HepG2 (cell line): ENCODE results near the gene UBQLN4. TPM values are rescaled to one million over a fixed set of nuclear protein-coding genes. Genes with fewer than 3 reads are reported as not detected.
A peak's percentile ranks its signal among the peaks of the same experiment; 100 is the strongest.

Experiments
- ATAC-seq: fragments of 200-7000 bp; cut with Tn5 transposase; 3 replicates; pipeline ENCODE4 v1.9.1; 2020; ENCODE audit warnings: mild to moderate bottlenecking, moderate library complexity
- BruUV-seq: library from RNA; stranded (reverse); fragments of 400-500 nt; replicated peaks from 2 replicates; lab custom pipeline; 2021; lab: Mats Ljungman, UMichigan
- CTCF ChIA-PET: fragments of 300-600 bp; formaldehyde crosslinking; extraction: SDS; loops from one replicate; lab custom pipeline; 2021; ENCODE audit warnings: low total read pairs, inconsistent platforms, low intra/inter-chr PET ratio; lab: Yijun Ruan, JAX
- POLR2A ChIA-PET: fragments of 350-600 bp; sonication (Branson Sonifier 250); formaldehyde crosslinking; loops from one replicate; lab custom pipeline; 2020; ENCODE audit warnings: antibody characterized with exemption, inconsistent platforms; lab: Yijun Ruan, JAX
- DNase-seq: peaks from one replicate; pipeline ENCODE4 v3.0.0-alpha.2; 2015; ENCODE audit warnings: low spot score
- FAIRE-seq: peaks from 3 replicates; lab custom pipeline; 2011; peaks lifted over from hg19 to GRCh38; lab: Jason Lieb, UNC
- H2AFZ ChIP-seq: one replicate; pipeline ENCODE4 v1.6.1; 2011; ENCODE audit warnings: low read length, inconsistent platforms
- H3K27ac ChIP-seq: fragments of 300-600 bp; 3 replicates; pipeline ENCODE4 v1.8.0; 2011; ENCODE audit warnings: mixed run types, mild to moderate bottlenecking, mixed read lengths, low read length, inconsistent platforms; ENCODE audit not compliant: insufficient read depth; ENCODE audit errors: extremely low read length
- H3K27me3 ChIP-seq, 2 experiments: fragments of 200-600 bp in 1 of 2; 2 replicates in 1 of 2; 3 replicates in 1 of 2; pipeline versions ENCODE4 v1.6.0 to v1.8.0; 2011; ENCODE audit warnings: low read length in 2 of 2, mild to moderate bottlenecking in 2 of 2, moderate library complexity in 2 of 2, inconsistent platforms in 1 of 2; ENCODE audit not compliant: insufficient read depth in 2 of 2, control insufficient read depth in 1 of 2
- H3K36me3 ChIP-seq, 2 experiments: fragments of 200-600 bp in 1 of 2; replicated peaks in 1 of 2; 2 replicates in 1 of 2; 3 replicates in 1 of 2; pipeline versions ENCODE4 v1.5.1 to v1.8.0; 2011; ENCODE audit warnings: low read length in 2 of 2, inconsistent platforms in 1 of 2; ENCODE audit not compliant: insufficient read depth in 2 of 2, control insufficient read depth in 1 of 2
- H3K4me1 ChIP-seq: 2 replicates; pipeline ENCODE4 v1.5.1; 2012; ENCODE audit warnings: low read length, inconsistent platforms; ENCODE audit not compliant: insufficient read depth
- H3K4me2 ChIP-seq: 2 replicates; pipeline ENCODE4 v1.6.0; 2011; ENCODE audit warnings: low read depth, low read length, inconsistent platforms
- H3K4me3 ChIP-seq, 3 experiments: fragments of 200-600 bp in 1 of 3; sonication (generic), shearing (Covaris generic) in 1 of 3; replicated peaks in 1 of 3; 2 replicates each; pipeline ENCODE4 v1.5.1; 2011 to 2016; ENCODE audit warnings: low read length in 3 of 3, inconsistent platforms in 2 of 3, low read depth in 2 of 3, mild to moderate bottlenecking in 2 of 3, control low read depth in 1 of 3, mixed read lengths in 1 of 3; ENCODE audit not compliant: insufficient read depth in 1 of 3
- H3K79me2 ChIP-seq: one replicate; pipeline ENCODE4 v1.6.1; 2011; ENCODE audit warnings: low read length, inconsistent platforms; ENCODE audit not compliant: insufficient read depth
- H3K9ac ChIP-seq: 2 replicates; pipeline ENCODE4 v1.6.0; 2011; ENCODE audit warnings: mild to moderate bottlenecking, low read depth, low read length, inconsistent platforms; ENCODE audit not compliant: insufficient read depth
- H3K9me3 ChIP-seq: 2 replicates; pipeline ENCODE4 v1.5.1; 2012; ENCODE audit warnings: mild to moderate bottlenecking, low read length
- H4K20me1 ChIP-seq: 2 replicates; pipeline ENCODE4 v1.6.0; 2011; ENCODE audit warnings: inconsistent platforms, mild to moderate bottlenecking, low read length, moderate library complexity; ENCODE audit not compliant: insufficient read depth
- MED1 ChIP-seq: sonication (generic); formaldehyde crosslinking; IDR thresholded peaks from 2 replicates; pipeline ENCODE4 v1.4.0; 2020; ENCODE audit warnings: missing genetic modification reagents
- XBP1 ChIP-seq: sonication (generic); formaldehyde crosslinking; IDR thresholded peaks from 2 replicates; pipeline ENCODE4 v1.5.0; 2020; ENCODE audit warnings: missing genetic modification reagents
- ZNF263 ChIP-seq: sonication (generic); formaldehyde crosslinking; IDR thresholded peaks from 2 replicates; pipeline ENCODE4 v1.4.0; 2020; ENCODE audit warnings: missing genetic modification reagents
- WGBS: methylation state at CpG from one replicate; pipeline ENCODE4 v1.1.6; 2017; ENCODE audit warnings: low lambda C conversion rate; 5-methylcytosine and 5-hydroxymethylcytosine counted together
- in situ Hi-C: cut with HindIII; loops from 2 replicates; pipeline ENCODE4 v1.10.0; 2017; ENCODE audit warnings: low pct_unique_long_range_greater_than_20kb; ENCODE audit not compliant: extremely low pct_ligation_motif_present
- intact Hi-C: fragments of 100-400 bp; cut with micrococcal nuclease; formaldehyde crosslinking; loops from one replicate; pipeline ENCODE4 v1.10.0; 2022; ENCODE audit not compliant: unreplicated experiment
- polyA plus RNA-seq, 8 experiments: library from polyadenylated mRNA; depleted of rRNA in 3 of 8; stranded (reverse) in 7 of 8; unstranded in 1 of 8; fragments of >200 nt; fragmentation: Illumina TruSeq in 4 of 8; extraction: Trizol in 4 of 8; gene quantifications; 2 replicates each; pipeline versions ENCODE4 v1.2.1 to v1.2.3, GENCODE V29; 2011 to 2016; ENCODE audit warnings: low read depth in 4 of 8, missing spikeins in 1 of 8, mixed read lengths in 1 of 8; ENCODE audit not compliant: insufficient read depth in 1 of 8
- total RNA-seq, 5 experiments: library from RNA; depleted of rRNA; stranded (reverse); fragments of >200 nt; fragmentation: Illumina TruSeq; extraction: Trizol; gene quantifications; 2 replicates each; pipeline ENCODE4 v1.2.3, GENCODE V29; 2016; ENCODE audit warnings: low read depth in 1 of 5
- TF ChIP-seq, protein P1 (sequence below): sonication (generic); formaldehyde crosslinking; IDR thresholded peaks from 2 replicates; pipeline ENCODE4 v1.5.0; 2020; ENCODE audit warnings: missing genetic modification reagents

The UBQLN4 gene
- total and polyA plus RNA-seq, 2 of the 13 experiments (the other 11 are each of a cell fraction or from before 2014, with no cell fraction given): 31.5 to 39.8 TPM

DNA sequence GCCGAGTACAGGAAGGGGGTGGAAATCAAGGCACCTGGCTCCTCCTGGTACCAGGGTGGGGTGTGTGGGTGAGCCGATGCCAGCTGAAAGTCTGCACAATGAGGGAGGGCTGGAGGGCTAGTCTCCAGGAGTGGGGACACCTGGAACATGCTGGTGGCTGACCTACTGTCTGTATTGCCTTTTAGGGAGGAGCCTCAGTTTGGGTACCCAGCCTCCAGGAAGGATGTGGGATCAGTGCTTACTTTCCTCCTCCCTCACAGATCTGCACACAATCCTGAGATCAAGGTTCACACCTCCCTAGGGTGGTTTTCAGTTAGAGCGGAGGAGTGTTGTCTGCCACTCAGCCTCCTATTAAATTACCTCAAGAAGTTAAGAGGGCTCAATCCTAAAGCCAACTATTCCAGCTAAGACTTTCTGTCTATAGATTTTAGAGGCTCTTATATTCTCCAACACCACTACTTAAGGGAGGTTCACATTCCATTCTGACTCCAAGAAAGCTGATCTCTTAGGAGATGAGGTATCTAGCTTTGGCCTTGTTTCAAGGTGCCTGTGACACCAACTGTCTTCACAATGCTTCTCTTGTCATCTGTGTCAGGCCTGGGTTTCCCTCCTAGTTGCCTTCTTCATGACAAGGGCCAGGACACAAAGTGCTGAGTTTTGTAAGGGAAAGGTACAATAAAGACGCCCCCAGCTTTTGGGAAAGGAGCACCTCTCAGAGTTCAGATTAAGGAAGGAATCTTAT is 48.6 kb downstream of the UBQLN4 start (continued):
- TF ChIP-seq ZNF263 (CRISPR knock-in tag) (peak; percentile 96), XBP1 (CRISPR knock-in tag) (no peak)
- TF ChIP-seq, protein P1, sequence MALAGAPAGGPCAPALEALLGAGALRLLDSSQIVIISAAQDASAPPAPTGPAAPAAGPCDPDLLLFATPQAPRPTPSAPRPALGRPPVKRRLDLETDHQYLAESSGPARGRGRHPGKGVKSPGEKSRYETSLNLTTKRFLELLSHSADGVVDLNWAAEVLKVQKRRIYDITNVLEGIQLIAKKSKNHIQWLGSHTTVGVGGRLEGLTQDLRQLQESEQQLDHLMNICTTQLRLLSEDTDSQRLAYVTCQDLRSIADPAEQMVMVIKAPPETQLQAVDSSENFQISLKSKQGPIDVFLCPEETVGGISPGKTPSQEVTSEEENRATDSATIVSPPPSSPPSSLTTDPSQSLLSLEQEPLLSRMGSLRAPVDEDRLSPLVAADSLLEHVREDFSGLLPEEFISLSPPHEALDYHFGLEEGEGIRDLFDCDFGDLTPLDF (CRISPR knock-in tag): no peak

DNA sequence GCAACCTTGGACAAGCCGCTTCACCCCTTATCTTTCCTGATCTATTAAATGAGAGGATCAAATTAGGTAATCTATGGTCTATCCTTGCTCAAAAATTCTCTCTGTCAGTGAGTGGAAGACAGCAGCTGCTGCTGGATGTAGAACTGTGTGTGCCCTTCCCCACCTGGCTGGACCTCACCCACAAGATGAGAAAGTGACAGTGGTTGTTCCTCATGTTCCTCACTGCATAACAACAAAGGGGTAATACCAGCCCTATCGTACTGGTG is 49.7 kb downstream of the UBQLN4 start:
- in situ Hi-C loops: no loop called here
- H3K9ac ChIP-seq: no peak overlapping the region
- no TSS peak for BruUV-seq
- H3K9me3 ChIP-seq: no peaks in the 10 kb centered on the region
- ChIA-PET CTCF (no interaction called here), POLR2A (interaction anchor here (1.2 to 3.6 kb wide), 5 partner anchors 9 to 69 kb away, joined by 3 to 27 read pairs (median 5); no protein-coding TSS in a partner anchor)
- H4K20me1 ChIP-seq: no peaks in the 10 kb centered on the region
- no peak overlapping the region for H2AFZ ChIP-seq
- H3K79me2 ChIP-seq: no peaks in the 10 kb centered on the region
- no peak overlapping the region for H3K27ac ChIP-seq
- WGBS: 0% methylated on average over 2 of the region's 2 CpGs
- DNase-seq (no peak), ATAC-seq (no peak), FAIRE-seq (no peak)
- peak overlapping the region; percentile 84 for H3K4me2 ChIP-seq
- no peaks in the 10 kb centered on the region for H3K36me3 ChIP-seq
- H3K4me1 ChIP-seq: peaks cover 69% of the 10 kb centered on the region
- no peak for TF ChIP-seq MED1 (CRISPR knock-in tag)
- intact Hi-C loops: loop anchor here (10.0 kb wide), 1 partner anchor 61 kb away; the partner anchor contains the start of gene RAB25
- peak overlapping the region in 2 of 3 experiments; percentile 47 to 62; a peak in 2 of 6 replicates for H3K4me3 ChIP-seq
- no peaks in the 10 kb centered on the region for H3K27me3 ChIP-seq
